ENCODE measurements around the gene EEFSEC. TPM values are rescaled to one million over a fixed set of nuclear protein-coding genes. Genes with fewer than 3 reads are reported as not detected.

EEFSEC gene
- total RNA-seq, 1 donor from 2014 or later, result 18.7 TPM

- Mint-ChIP-seq H3K36me3 (ENCODE audit: low read depth) (peaks cover 29% of the 10 kb centered on the region), H3K27ac (no peak overlapping the region), H3K4me3 (no peak overlapping the region), H3K27me3 (ENCODE audit: insufficient read depth) (peaks cover 2% of the 10 kb centered on the region), H3K9me3 (no peaks in the 10 kb centered on the region), H3K4me1 (ENCODE audit: low read depth) (peaks cover 13% of the 10 kb centered on the region)
- no peak for DNase-seq (ENCODE audit: low spot score)
- intact Hi-C loops (cut with micrococcal nuclease), result no loop called here
Observed at GRCh38 chr3:128247666-128248409, 94.6 kb downstream of the EEFSEC start.

DNA sequence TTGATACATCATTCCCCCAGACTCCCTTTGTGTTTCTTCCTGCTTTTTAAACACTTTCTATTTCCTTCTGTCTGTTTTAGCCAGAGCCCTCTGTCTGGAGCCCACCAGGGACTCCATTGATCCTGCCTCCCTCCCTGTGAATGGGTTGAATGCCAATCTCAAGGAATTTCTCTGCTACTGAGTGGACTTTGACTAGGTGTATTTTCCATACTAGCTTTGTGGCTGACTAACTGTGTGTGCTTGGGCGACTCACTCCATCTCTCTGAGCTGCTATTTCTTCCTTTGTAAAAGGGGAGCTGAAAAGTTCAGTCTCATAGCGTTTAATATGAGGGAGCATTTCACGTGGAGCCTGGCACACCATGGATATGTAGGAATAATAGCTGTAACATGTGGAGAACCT lies 98.8 kb downstream of the EEFSEC start:
- Mint-ChIP-seq H3K9me3 (no peaks in the 10 kb centered on the region), H3K27ac (no peak overlapping the region), H3K4me1 (ENCODE audit: low read depth) (no peaks in the 10 kb centered on the region), H3K27me3 (ENCODE audit: insufficient read depth) (no peaks in the 10 kb centered on the region), H3K36me3 (ENCODE audit: low read depth) (peaks cover 19% of the 10 kb centered on the region), H3K4me3 (no peak overlapping the region)
- DNase-seq (ENCODE audit: low spot score), result no peak
- intact Hi-C loops (cut with micrococcal nuclease), result no loop called here

DNA sequence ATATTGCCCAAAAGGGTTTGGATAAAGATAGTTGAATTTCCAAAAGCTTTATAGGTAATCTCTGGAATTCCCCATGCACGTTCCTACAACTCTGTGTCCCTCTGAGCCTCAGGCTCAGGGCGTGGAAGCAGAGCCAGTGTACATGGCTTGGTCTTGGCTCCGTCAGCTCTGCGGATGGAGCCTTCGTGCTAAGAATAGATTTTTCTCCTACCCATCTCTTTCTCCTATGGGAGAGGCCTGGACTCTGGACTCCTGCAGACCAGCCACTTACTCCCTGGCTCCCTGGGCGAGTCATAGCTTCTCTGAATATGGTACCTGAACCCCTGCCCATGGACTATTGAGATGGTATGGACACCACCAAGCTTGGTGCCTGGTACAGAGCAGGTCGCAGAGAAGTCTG lies 99.9 kb downstream of the EEFSEC start:
- no peaks in the 10 kb centered on the region for H3K4me1 Mint-ChIP-seq (ENCODE audit: low read depth)
- H3K36me3 Mint-ChIP-seq (ENCODE audit: low read depth), result peaks cover 10% of the 10 kb centered on the region
- no peak overlapping the region for H3K27ac Mint-ChIP-seq
- H3K9me3 Mint-ChIP-seq, result no peaks in the 10 kb centered on the region
- no peak overlapping the region for H3K4me3 Mint-ChIP-seq
- H3K27me3 Mint-ChIP-seq (ENCODE audit: insufficient read depth), result no peaks in the 10 kb centered on the region
- DNase-seq (ENCODE audit: low spot score), result no peak
- intact Hi-C loops (cut with micrococcal nuclease), result no loop called here

- intact Hi-C loops (cut with micrococcal nuclease), result no loop called here
- H3K36me3 Mint-ChIP-seq (ENCODE audit: low read depth), result peaks cover 7% of the 10 kb centered on the region
- H3K27me3 Mint-ChIP-seq (ENCODE audit: insufficient read depth), result no peaks in the 10 kb centered on the region
- H3K9me3 Mint-ChIP-seq, result no peaks in the 10 kb centered on the region
- no peak overlapping the region for H3K27ac Mint-ChIP-seq
- no peaks in the 10 kb centered on the region for H3K4me1 Mint-ChIP-seq (ENCODE audit: low read depth)
- no peak overlapping the region for H3K4me3 Mint-ChIP-seq
- DNase-seq (ENCODE audit: low spot score), result no peak
Observed at GRCh38 chr3:128254066-128254590, 100.8 kb downstream of the EEFSEC start.

GRCh38 chr3:128254967-128255366 lies 101.7 kb downstream of the EEFSEC start:
- no peaks in the 10 kb centered on the region for H3K4me1 Mint-ChIP-seq (ENCODE audit: low read depth)

DNA sequence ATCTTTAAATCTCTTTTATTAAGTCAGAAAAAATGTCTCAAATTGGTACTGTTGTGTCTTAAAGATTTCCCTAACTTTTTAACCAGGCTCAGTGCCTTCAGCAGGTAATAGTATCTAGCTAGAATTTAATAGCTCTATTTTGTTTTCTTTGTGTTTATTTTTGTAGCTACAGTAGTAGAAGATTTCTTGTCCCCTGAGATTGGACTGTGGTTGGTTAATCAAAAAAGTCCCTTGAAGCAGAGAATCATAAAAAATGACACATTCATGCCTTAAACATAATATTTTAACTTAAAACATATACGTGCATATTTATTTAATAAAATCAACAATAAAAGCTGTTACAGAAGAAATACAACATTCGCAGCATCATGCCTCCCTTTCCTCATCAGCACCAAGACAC lies 102.8 kb downstream of the EEFSEC start:
- Mint-ChIP-seq H3K36me3 (ENCODE audit: low read depth) (peaks cover 6% of the 10 kb centered on the region), H3K4me3 (no peak overlapping the region), H3K9me3 (peaks cover 12% of the 10 kb centered on the region), H3K27ac (no peak overlapping the region), H3K27me3 (ENCODE audit: insufficient read depth) (no peaks in the 10 kb centered on the region), H3K4me1 (ENCODE audit: low read depth) (no peaks in the 10 kb centered on the region)
- intact Hi-C loops (cut with micrococcal nuclease), result no loop called here
- no peak for DNase-seq (ENCODE audit: low spot score)

More at GRCh38 chr3:128254967-128255366, 101.7 kb downstream of the EEFSEC start:
- H3K27me3 Mint-ChIP-seq (ENCODE audit: insufficient read depth), result no peaks in the 10 kb centered on the region
- intact Hi-C loops (cut with micrococcal nuclease), result no loop called here
- DNase-seq (ENCODE audit: low spot score), result no peak
- H3K27ac Mint-ChIP-seq, result no peak overlapping the region
- H3K9me3 Mint-ChIP-seq, result peaks cover 7% of the 10 kb centered on the region
- H3K4me3 Mint-ChIP-seq, result no peak overlapping the region
- H3K36me3 Mint-ChIP-seq (ENCODE audit: low read depth), result peaks cover 7% of the 10 kb centered on the region

- no peak overlapping the region for H3K27ac Mint-ChIP-seq
- DNase-seq (ENCODE audit: low spot score), result no peak
- H3K27me3 Mint-ChIP-seq (ENCODE audit: insufficient read depth), result no peaks in the 10 kb centered on the region
- no peak overlapping the region for H3K4me3 Mint-ChIP-seq
- peaks cover 12% of the 10 kb centered on the region for H3K9me3 Mint-ChIP-seq
- H3K4me1 Mint-ChIP-seq (ENCODE audit: low read depth), result no peaks in the 10 kb centered on the region
- intact Hi-C loops (cut with micrococcal nuclease), result no loop called here
- H3K36me3 Mint-ChIP-seq (ENCODE audit: low read depth), result peaks cover 8% of the 10 kb centered on the region
Observed at GRCh38 chr3:128257632-128258031, 104.4 kb downstream of the EEFSEC start.

DNA sequence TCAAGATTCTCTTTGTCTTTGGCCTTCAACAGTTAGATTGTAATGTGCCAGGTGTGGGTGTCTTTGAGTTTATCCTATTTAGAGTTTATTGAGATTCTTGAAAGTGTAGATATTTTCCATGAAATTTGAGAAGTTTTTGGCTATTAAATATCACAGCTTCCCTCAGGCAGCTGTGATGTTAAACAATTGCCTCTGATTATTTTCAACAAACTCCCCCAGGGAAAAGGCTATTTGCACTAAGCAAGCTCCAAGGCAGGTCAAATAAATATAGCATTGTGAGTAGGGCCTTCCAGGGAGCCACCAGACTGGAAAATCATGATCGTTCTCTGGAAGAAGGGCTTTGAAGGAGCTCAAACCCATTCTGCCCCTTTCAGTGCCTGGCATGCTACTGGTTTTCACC lies 107.0 kb downstream of the EEFSEC start:
- Mint-ChIP-seq H3K4me1 (ENCODE audit: low read depth) (no peaks in the 10 kb centered on the region), H3K4me3 (no peak overlapping the region), H3K27ac (no peak overlapping the region), H3K36me3 (ENCODE audit: low read depth) (peaks cover 8% of the 10 kb centered on the region), H3K9me3 (peaks cover 12% of the 10 kb centered on the region), H3K27me3 (ENCODE audit: insufficient read depth) (no peaks in the 10 kb centered on the region)
- intact Hi-C loops (cut with micrococcal nuclease), result no loop called here
- no peak for DNase-seq (ENCODE audit: low spot score)

DNA sequence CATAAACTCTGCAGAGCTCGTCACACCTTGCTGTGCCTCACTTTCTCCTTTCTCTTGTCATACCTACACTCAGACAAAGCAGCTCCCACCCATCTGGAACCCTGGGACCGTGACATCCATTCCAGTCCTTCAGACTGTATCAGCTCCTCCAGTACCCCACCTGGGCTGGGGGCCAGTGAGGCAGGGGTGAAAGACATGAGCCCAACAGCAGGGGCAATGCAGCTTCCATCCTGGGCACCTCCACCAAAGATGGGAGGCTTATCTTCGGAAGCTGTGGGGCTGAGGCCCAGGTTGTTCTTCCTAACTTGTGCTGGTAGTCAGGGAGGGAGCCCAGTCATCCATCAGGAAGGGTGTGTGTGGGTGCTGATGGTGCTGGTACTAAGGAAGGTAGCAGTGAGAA lies 109.2 kb downstream of the EEFSEC start:
- Mint-ChIP-seq H3K4me3 (no peak overlapping the region), H3K9me3 (peaks cover 12% of the 10 kb centered on the region), H3K36me3 (ENCODE audit: low read depth) (peaks cover 8% of the 10 kb centered on the region), H3K27me3 (ENCODE audit: insufficient read depth) (no peaks in the 10 kb centered on the region), H3K27ac (no peak overlapping the region), H3K4me1 (ENCODE audit: low read depth) (no peaks in the 10 kb centered on the region)
- no peak for DNase-seq (ENCODE audit: low spot score)
- intact Hi-C loops (cut with micrococcal nuclease), result no loop called here

DNA sequence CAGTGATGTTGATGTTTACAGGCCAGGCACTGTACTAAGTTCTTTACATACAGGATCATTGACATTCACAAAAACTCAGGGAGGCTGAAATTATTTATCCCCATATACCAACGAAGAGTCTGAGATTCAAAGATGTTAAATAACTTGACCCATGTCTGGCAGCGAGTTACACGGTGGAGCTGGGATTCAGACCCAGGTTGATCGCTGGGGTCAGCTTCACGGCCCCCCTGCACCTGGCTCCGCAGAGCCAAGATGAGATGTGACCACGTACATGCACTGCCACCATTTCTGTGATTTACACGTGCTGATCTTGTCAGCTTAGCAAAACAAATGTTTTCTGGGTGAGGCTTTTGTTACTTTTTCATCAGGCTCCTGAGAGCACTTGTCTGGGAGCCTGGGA lies 109.8 kb downstream of the EEFSEC start:
- Mint-ChIP-seq H3K27me3 (ENCODE audit: insufficient read depth) (no peaks in the 10 kb centered on the region), H3K36me3 (ENCODE audit: low read depth) (peaks cover 8% of the 10 kb centered on the region), H3K27ac (no peak overlapping the region), H3K4me3 (no peak overlapping the region), H3K4me1 (ENCODE audit: low read depth) (no peaks in the 10 kb centered on the region), H3K9me3 (peaks cover 12% of the 10 kb centered on the region)
- no peak for DNase-seq (ENCODE audit: low spot score)
- intact Hi-C loops (cut with micrococcal nuclease), result no loop called here

DNA sequence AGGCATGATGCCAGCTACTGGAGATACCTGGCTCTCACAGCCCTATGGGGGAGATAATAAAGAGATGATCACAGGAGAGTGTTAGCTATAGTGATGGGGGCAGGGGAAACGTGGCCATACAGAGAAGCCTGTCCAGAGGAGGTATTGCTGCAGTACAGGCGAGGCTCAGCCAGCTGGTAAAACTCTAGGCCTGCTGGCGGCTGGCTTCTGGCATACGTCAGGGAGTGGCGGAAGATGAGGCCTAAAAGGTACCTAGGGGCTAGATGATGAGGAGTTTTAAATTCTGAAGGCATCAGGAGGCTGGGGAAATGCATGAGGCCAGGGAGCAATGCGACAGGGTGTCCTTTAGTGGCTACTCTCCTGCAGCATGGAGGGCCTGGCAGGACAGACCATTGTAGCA lies 110.7 kb downstream of the EEFSEC start:
- no peaks in the 10 kb centered on the region for H3K27me3 Mint-ChIP-seq (ENCODE audit: insufficient read depth)
- DNase-seq (ENCODE audit: low spot score), result no peak
- H3K9me3 Mint-ChIP-seq, result peaks cover 12% of the 10 kb centered on the region
- H3K4me3 Mint-ChIP-seq, result no peak overlapping the region
- no peak overlapping the region for H3K27ac Mint-ChIP-seq
- peaks cover 8% of the 10 kb centered on the region for H3K36me3 Mint-ChIP-seq (ENCODE audit: low read depth)
- intact Hi-C loops (cut with micrococcal nuclease), result no loop called here
- H3K4me1 Mint-ChIP-seq (ENCODE audit: low read depth), result no peaks in the 10 kb centered on the region

DNA sequence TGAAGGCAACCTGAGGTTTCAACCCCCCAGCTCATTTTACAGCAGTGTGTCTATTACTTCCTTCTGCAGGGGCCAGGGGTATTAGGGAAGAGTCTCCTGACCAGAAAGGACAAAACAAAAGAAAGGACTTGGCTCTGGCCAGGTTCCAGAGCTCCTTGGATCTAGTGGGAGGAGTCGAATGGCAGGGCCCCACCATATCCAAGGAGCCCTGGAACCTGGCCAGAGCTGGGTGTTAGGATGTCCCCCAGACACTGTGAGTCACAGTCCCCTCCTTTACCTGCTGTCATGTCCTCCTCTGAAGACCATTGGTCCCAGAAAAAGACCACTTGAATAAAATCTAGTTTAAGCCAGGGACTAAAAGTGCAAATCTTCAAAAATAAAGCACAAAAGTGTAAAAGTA lies 113.2 kb downstream of the EEFSEC start:
- no peak overlapping the region for H3K4me3 Mint-ChIP-seq
- H3K9me3 Mint-ChIP-seq, result no peaks in the 10 kb centered on the region
- H3K36me3 Mint-ChIP-seq (ENCODE audit: low read depth), result peaks cover 1% of the 10 kb centered on the region
- intact Hi-C loops (cut with micrococcal nuclease), result no loop called here
- H3K27ac Mint-ChIP-seq, result no peak overlapping the region
- no peak for DNase-seq (ENCODE audit: low spot score)
- H3K4me1 Mint-ChIP-seq (ENCODE audit: low read depth), result no peaks in the 10 kb centered on the region
- H3K27me3 Mint-ChIP-seq (ENCODE audit: insufficient read depth), result no peaks in the 10 kb centered on the region

GRCh38 chr3:128267541-128267940 lies 114.3 kb downstream of the EEFSEC start:
- no peak overlapping the region for H3K27ac Mint-ChIP-seq
- no peaks in the 10 kb centered on the region for H3K36me3 Mint-ChIP-seq (ENCODE audit: low read depth)
- intact Hi-C loops (cut with micrococcal nuclease), result no loop called here
- H3K27me3 Mint-ChIP-seq (ENCODE audit: insufficient read depth), result no peaks in the 10 kb centered on the region
- no peaks in the 10 kb centered on the region for H3K9me3 Mint-ChIP-seq
- no peaks in the 10 kb centered on the region for H3K4me1 Mint-ChIP-seq (ENCODE audit: low read depth)
- no peak overlapping the region for H3K4me3 Mint-ChIP-seq
- DNase-seq (ENCODE audit: low spot score), result no peak

All from activated T-helper 1 cell treated with anti-CD3 and anti-CD28 coated beads, Interleukin-12 subunit alpha, Interleukin-12 subunit beta, Interleukin-2, Interleukin-4 antibody, amounts not matched to agents 30 ng/mL and 10 ng/mL and 1 ng/mL, durations not matched to agents 14 hours and 24 hours and 36 hours (primary cell).